ENCODE data around the gene ARRB2.

GRCh38 chr17:4719684-4720221 is 9.3 kb downstream of the ARRB2 start:
- no peak for TF ChIP-seq RNF2 (conservative IDR thresholded peaks at IDR 0.05; ENCODE audit: low read depth)
- no peak for TF ChIP-seq NFE2 (CRISPR knock-in tag; IDR thresholded peaks at IDR 0.05)
- TF ChIP-seq ZBTB8A (CRISPR knock-in tag; IDR thresholded peaks at IDR 0.05; ENCODE audit: borderline replicate concordance, low read depth): no peak
- no peak for TF ChIP-seq ZNF24 (IDR thresholded peaks at IDR 0.05)
- TF ChIP-seq CTCF (CRISPR knock-in tag; IDR thresholded peaks at IDR 0.05): no peak
- TF ChIP-seq JUN (CRISPR knock-in tag; IDR thresholded peaks at IDR 0.05): no peak

All from HepG2 (cell line).